Progenitor cell of endocrine pancreas (in vitro differentiated cells): Measurements from ENCODE around the gene SNX9. TPM values are rescaled to one million over a fixed set of nuclear protein-coding genes. Genes with fewer than 3 reads are reported as not detected.

ENCODE experiments used
- DNase-seq: peaks from one replicate; pipeline ENCODE4 v3.0.0; 2021; ENCODE audit warnings: low spot score; ENCODE audit not compliant: unreplicated experiment
- H3K27ac Mint-ChIP-seq: 2 replicates; pipeline ENCODE4 v1.8.0; 2021; ENCODE audit warnings: mild to moderate bottlenecking, moderate library complexity, mixed read lengths
- H3K27me3 Mint-ChIP-seq: 2 replicates; pipeline ENCODE4 v1.8.0; 2021; ENCODE audit warnings: mixed read lengths
- H3K36me3 Mint-ChIP-seq: 2 replicates; pipeline ENCODE4 v1.8.0; 2022; ENCODE audit warnings: mixed read lengths; ENCODE audit not compliant: insufficient read depth
- H3K4me1 Mint-ChIP-seq: 2 replicates; pipeline ENCODE4 v1.8.0; 2021; ENCODE audit warnings: low read depth, mixed read lengths
- H3K4me3 Mint-ChIP-seq: 2 replicates; pipeline ENCODE4 v1.8.0; 2021; ENCODE audit warnings: low read depth, mild to moderate bottlenecking, moderate library complexity, mixed read lengths
- H3K9me3 Mint-ChIP-seq: 2 replicates; pipeline ENCODE4 v1.8.0; 2021; ENCODE audit warnings: low read depth, mixed read lengths
- CTCF ChIP-seq: fragments of 200-600 bp; sonication (generic); IDR thresholded peaks from one replicate; pipeline ENCODE4 v1.5.0; 2021; ENCODE audit warnings: antibody characterized with exemption, mild to moderate bottlenecking; ENCODE audit not compliant: unreplicated experiment
- total RNA-seq: library from RNA; stranded (reverse); gene quantifications from 2 replicates; pipeline ENCODE4 v1.2.1, GENCODE V29; 2021

SNX9 gene
- total RNA-seq, 1 donor from 2014 or later, result 29.3 TPM

- no peak for TF ChIP-seq CTCF
- peaks cover 4% of the 10 kb centered on the region for H3K9me3 Mint-ChIP-seq
- peaks cover 3% of the 10 kb centered on the region for H3K4me1 Mint-ChIP-seq
- H3K27ac Mint-ChIP-seq, result no peak overlapping the region
- no peaks in the 10 kb centered on the region for H3K27me3 Mint-ChIP-seq
- no peaks in the 10 kb centered on the region for H3K36me3 Mint-ChIP-seq
- no peak for DNase-seq
- H3K4me3 Mint-ChIP-seq, result no peak overlapping the region
Observed at GRCh38 chr6:157811137-157811475, 11.9 kb upstream of the SNX9 start.

GRCh38 chr6:157811476-157812173 is 11.4 kb upstream of the SNX9 start:
- Mint-ChIP-seq H3K36me3 (no peaks in the 10 kb centered on the region), H3K27me3 (no peaks in the 10 kb centered on the region), H3K4me1 (peaks cover 7% of the 10 kb centered on the region), H3K27ac (no peak overlapping the region), H3K9me3 (peaks cover 4% of the 10 kb centered on the region), H3K4me3 (no peak overlapping the region)
- no peak for TF ChIP-seq CTCF
- no peak for DNase-seq

- Mint-ChIP-seq H3K4me3 (no peak overlapping the region), H3K27ac (no peak overlapping the region), H3K9me3 (peaks cover 4% of the 10 kb centered on the region), H3K27me3 (no peaks in the 10 kb centered on the region), H3K36me3 (no peaks in the 10 kb centered on the region), H3K4me1 (peaks cover 7% of the 10 kb centered on the region)
- TF ChIP-seq CTCF, result no peak
- no peak for DNase-seq
Observed at GRCh38 chr6:157812425-157813171, 10.4 kb upstream of the SNX9 start.

- Mint-ChIP-seq H3K9me3 (peaks cover 4% of the 10 kb centered on the region), H3K27me3 (no peaks in the 10 kb centered on the region), H3K4me3 (no peak overlapping the region), H3K4me1 (peaks cover 7% of the 10 kb centered on the region), H3K27ac (no peak overlapping the region), H3K36me3 (no peaks in the 10 kb centered on the region)
- TF ChIP-seq CTCF, result no peak
- DNase-seq, result no peak
Observed at GRCh38 chr6:157813191-157813590, 9.9 kb upstream of the SNX9 start.

- no peak overlapping the region for H3K4me3 Mint-ChIP-seq
- peaks cover 2% of the 10 kb centered on the region for H3K27me3 Mint-ChIP-seq
- H3K36me3 Mint-ChIP-seq, result no peaks in the 10 kb centered on the region
- TF ChIP-seq CTCF, result no peak
- H3K27ac Mint-ChIP-seq, result no peak overlapping the region
- H3K9me3 Mint-ChIP-seq, result peaks cover 4% of the 10 kb centered on the region
- no peak for DNase-seq
- peaks cover 7% of the 10 kb centered on the region for H3K4me1 Mint-ChIP-seq
Observed at GRCh38 chr6:157813750-157814455, 9.1 kb upstream of the SNX9 start.
